Tibial nerve (tissue), 4 donors: ENCODE data around the gene IGSF10. TPM values are rescaled to one million over a fixed set of nuclear protein-coding genes. Genes with fewer than 3 reads are reported as not detected.
"Not testable (repeated sequence)": the region's sequence is repeated elsewhere in the genome, so short reads cannot be mapped to it uniquely, and the experiment has no call there.

Source experiments
- DNase-seq, 2 donors: peaks; one replicate each; pipeline ENCODE4 v3.0.0-alpha.2; 2019; ENCODE audit warnings: low spot score in 2 of 2
- H3K27ac ChIP-seq, 4 donors: fragments of 200-600 bp; sonication (generic) in 3 of 4; one replicate each; pipeline ENCODE4 v1.5.1; 2017 to 2019; ENCODE audit warnings: mild to moderate bottlenecking in 1 of 4
- H3K27me3 ChIP-seq, 2 donors: fragments of 200-600 bp; sonication (generic) in 1 of 2; one replicate each; pipeline versions ENCODE4 v1.5.1 to v1.6.0; 2017 to 2019
- H3K36me3 ChIP-seq, 3 donors: fragments of 200-600 bp; sonication (generic); one replicate each; pipeline ENCODE4 v1.5.1; 2018 to 2019
- H3K4me1 ChIP-seq, 4 donors: fragments of 200-600 bp; sonication (generic) in 3 of 4; one replicate each; pipeline ENCODE4 v1.5.1; 2017 to 2019
- H3K4me3 ChIP-seq, 4 donors: fragments of 200-600 bp; sonication (generic) in 3 of 4; one replicate each; pipeline ENCODE4 v1.5.1; 2017 to 2019; ENCODE audit warnings: mild to moderate bottlenecking in 1 of 4, moderate library complexity in 1 of 4
- H3K9me3 ChIP-seq, 4 donors: fragments of 200-600 bp; sonication (generic) in 3 of 4; one replicate each; pipeline ENCODE4 v1.5.1; 2017 to 2019
- CTCF ChIP-seq, 5 experiments: fragments of 200-600 bp in 3 of 5; fragments of 450-650 bp in 2 of 5; sonication (generic) in 3 of 5; IDR thresholded peaks; one replicate each; pipeline ENCODE4 v1.5.1; 2016 to 2019; ENCODE audit warnings: antibody characterized with exemption in 5 of 5, mild to moderate bottlenecking in 3 of 5, moderate library complexity in 2 of 5
- EP300 ChIP-seq, 2 donors: sonication (generic); formaldehyde crosslinking; IDR thresholded peaks; one replicate each; pipeline ENCODE4 v1.6.1; 2017; ENCODE audit warnings: antibody characterized with exemption in 2 of 2, mild to moderate bottlenecking in 1 of 2
- POLR2A ChIP-seq, 2 donors: fragments of 450-650 bp; IDR thresholded peaks; one replicate each; pipeline ENCODE4 v1.6.1; 2017; ENCODE audit warnings: antibody characterized with exemption in 2 of 2, mild to moderate bottlenecking in 2 of 2, moderate library complexity in 2 of 2
- WGBS, 2 donors: methylation state at CpG; one replicate each; pipeline ENCODE4 v1.1.5; 2018; 5-methylcytosine and 5-hydroxymethylcytosine counted together
- total RNA-seq, 4 donors: library from RNA; depleted of rRNA; stranded (reverse); fragments of >200 nt; gene quantifications; one replicate each; pipeline ENCODE4 v1.1.0, GENCODE V29; 2016

Gene IGSF10, protein sequence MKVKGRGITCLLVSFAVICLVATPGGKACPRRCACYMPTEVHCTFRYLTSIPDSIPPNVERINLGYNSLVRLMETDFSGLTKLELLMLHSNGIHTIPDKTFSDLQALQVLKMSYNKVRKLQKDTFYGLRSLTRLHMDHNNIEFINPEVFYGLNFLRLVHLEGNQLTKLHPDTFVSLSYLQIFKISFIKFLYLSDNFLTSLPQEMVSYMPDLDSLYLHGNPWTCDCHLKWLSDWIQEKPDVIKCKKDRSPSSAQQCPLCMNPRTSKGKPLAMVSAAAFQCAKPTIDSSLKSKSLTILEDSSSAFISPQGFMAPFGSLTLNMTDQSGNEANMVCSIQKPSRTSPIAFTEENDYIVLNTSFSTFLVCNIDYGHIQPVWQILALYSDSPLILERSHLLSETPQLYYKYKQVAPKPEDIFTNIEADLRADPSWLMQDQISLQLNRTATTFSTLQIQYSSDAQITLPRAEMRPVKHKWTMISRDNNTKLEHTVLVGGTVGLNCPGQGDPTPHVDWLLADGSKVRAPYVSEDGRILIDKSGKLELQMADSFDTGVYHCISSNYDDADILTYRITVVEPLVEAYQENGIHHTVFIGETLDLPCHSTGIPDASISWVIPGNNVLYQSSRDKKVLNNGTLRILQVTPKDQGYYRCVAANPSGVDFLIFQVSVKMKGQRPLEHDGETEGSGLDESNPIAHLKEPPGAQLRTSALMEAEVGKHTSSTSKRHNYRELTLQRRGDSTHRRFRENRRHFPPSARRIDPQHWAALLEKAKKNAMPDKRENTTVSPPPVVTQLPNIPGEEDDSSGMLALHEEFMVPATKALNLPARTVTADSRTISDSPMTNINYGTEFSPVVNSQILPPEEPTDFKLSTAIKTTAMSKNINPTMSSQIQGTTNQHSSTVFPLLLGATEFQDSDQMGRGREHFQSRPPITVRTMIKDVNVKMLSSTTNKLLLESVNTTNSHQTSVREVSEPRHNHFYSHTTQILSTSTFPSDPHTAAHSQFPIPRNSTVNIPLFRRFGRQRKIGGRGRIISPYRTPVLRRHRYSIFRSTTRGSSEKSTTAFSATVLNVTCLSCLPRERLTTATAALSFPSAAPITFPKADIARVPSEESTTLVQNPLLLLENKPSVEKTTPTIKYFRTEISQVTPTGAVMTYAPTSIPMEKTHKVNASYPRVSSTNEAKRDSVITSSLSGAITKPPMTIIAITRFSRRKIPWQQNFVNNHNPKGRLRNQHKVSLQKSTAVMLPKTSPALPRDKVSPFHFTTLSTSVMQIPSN (N-terminal part only)
- 1 to 10 TPM in 3 of 4 donors, under 1 TPM in 1; 0.44 to 3.1 (median 2.2) TPM for total RNA-seq

- peaks cover 0 to 15% of the 10 kb centered on the region in 2 donors for H3K27me3 ChIP-seq
- TF ChIP-seq EP300 (IDR thresholded peaks at IDR 0.05) = no peak
- TF ChIP-seq CTCF (IDR thresholded peaks at IDR 0.05) = no peak
- TF ChIP-seq POLR2A (IDR thresholded peaks at IDR 0.05) = no peak
- no peaks in the 10 kb centered on the region for H3K9me3 ChIP-seq
- no peaks in the 10 kb centered on the region for H3K36me3 ChIP-seq
- no peak within 1 kb of the TSS for H3K27ac ChIP-seq
- DNase-seq = no peak
- WGBS, 2 donors = 11 to 13% methylated on average over 32 to 40 of the region's 40 CpGs
- H3K4me1 ChIP-seq = peaks cover 0 to 11% (median 0%) of the 10 kb centered on the region in 4 donors
- peak within 1 kb of the TSS; percentile 22 to 52 (median 46) for H3K4me3 ChIP-seq
These were observed at the start of gene IGSF10 for GRCh38 chr3:151460774-151461450. Gene IGSF10, minus strand, starts transcription at chr3:151461061. Its CDS starts 2,352 bp downstream, at chr3:151458709.

GRCh38 chr3:151509468-151510135, 48.7 kb upstream of the IGSF10 start:
- not testable (repeated sequence) for H3K27me3 ChIP-seq, H3K36me3 ChIP-seq, DNase-seq, H3K27ac ChIP-seq, H3K4me1 ChIP-seq, H3K4me3 ChIP-seq
- 93 to 95% methylated on average over 3 to 11 of the region's 11 CpGs for WGBS, 2 donors
- peaks cover 0 to 20% (median 0%) of the 10 kb centered on the region in 4 donors for H3K9me3 ChIP-seq

DNA sequence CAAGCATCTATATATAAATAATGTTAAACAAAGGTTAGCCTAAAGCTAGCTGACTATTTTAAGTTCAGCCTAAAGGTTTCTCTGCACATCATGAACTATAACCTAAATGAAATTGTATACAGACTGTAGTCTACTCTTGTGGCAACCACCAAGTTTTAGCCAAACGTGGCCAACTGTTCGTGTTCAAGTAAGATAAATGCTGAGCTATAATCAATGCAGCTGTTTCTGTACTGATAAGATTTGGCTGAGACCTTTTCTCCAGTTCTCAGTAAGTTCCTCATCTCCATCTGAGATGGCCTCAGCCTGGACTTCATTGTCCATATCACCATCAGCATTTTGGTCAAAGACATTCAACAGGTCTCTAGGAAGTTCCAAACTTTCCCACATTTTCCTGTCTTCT, 43.7 kb upstream of the IGSF10 start:
- Histone ChIP-seq H3K9me3 (peaks cover 0 to 2% (median 0%) of the 10 kb centered on the region in 4 donors), H3K4me1 (no peaks in the 10 kb centered on the region), H3K4me3 (no peak overlapping the region), H3K27me3 (no peaks in the 10 kb centered on the region), H3K27ac (no peak overlapping the region), H3K36me3 (no peaks in the 10 kb centered on the region)
- 91 to 100% methylated on average over 2 of the region's 2 CpGs for WGBS, 2 donors
- no peak for DNase-seq
- TF ChIP-seq POLR2A (IDR thresholded peaks at IDR 0.05) (no peak), EP300 (IDR thresholded peaks at IDR 0.05) (no peak), CTCF (IDR thresholded peaks at IDR 0.05) (no peak)

DNA sequence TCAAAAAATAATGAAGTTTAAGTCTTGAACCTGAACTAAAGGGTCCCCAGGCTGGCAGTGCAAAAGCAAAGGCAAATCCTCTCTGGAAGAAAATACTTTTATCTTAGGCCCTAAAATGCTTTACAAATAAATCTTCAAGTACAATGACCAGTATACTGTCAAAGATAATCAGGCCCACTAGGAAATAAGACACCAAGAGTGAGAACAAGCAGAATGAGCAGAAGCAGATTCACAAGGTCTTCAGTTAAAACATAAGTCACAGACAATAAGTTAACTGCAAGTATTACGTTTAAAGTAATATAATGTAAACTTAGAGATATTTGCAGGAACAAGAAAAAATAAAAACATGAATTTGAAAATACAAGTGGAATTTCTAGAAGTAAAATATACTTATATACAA, 42.2 kb upstream of the IGSF10 start:
- 87 to 92% methylated on average over 1 of the region's 1 CpG for WGBS, 2 donors
- no peak for DNase-seq
- Histone ChIP-seq H3K36me3 (no peaks in the 10 kb centered on the region), H3K4me3 (no peak overlapping the region), H3K9me3 (no peaks in the 10 kb centered on the region), H3K4me1 (peaks cover 0 to 6% (median 0%) of the 10 kb centered on the region in 4 donors), H3K27me3 (no peaks in the 10 kb centered on the region), H3K27ac (no peak overlapping the region)
- TF ChIP-seq POLR2A (IDR thresholded peaks at IDR 0.05) (no peak), EP300 (IDR thresholded peaks at IDR 0.05) (no peak)

DNA sequence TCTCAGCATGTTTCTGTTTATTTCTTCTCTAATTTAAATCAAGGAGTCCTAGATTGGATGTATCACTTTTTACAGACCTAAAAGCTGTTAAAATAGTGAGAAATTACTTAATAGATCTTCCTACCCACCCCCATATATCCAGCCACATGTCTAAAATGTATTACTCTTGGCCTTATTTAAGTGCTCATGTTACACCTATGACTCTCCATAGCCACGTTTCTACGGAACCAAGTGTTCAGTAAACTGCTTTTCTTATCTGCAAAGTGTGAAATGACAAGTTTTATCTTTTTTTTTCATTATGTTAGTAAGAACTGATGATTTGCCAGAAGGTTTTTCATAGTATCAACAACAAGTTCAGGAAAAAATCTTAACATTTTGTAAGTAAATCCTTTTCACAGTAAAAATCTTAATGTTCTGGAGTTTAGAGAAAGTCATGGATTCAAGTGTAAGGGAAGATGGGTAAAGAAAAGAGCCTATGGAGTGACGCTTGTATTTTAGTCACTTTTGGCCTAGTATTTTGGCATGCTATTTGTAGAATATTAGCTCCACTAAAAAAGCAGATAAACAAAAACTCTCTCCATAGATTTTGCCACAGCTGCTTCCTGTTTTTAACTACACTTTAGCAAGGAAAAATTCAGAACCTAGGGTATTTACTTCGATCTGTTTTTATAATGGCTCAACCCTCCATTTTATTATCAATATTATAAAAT, 41.2 kb upstream of the IGSF10 start:
- H3K9me3 ChIP-seq = no peaks in the 10 kb centered on the region
- H3K4me3 ChIP-seq = no peak overlapping the region
- DNase-seq = no peak
- H3K27me3 ChIP-seq = no peaks in the 10 kb centered on the region
- TF ChIP-seq POLR2A (IDR thresholded peaks at IDR 0.05) (no peak), EP300 (IDR thresholded peaks at IDR 0.05) (no peak), CTCF (IDR thresholded peaks at IDR 0.05) (no peak)
- H3K36me3 ChIP-seq = no peaks in the 10 kb centered on the region
- H3K27ac ChIP-seq = peak overlapping the region in 2 of 4 donors; percentile 5 to 7
- H3K4me1 ChIP-seq = peaks cover 0 to 6% (median 0%) of the 10 kb centered on the region in 4 donors
- WGBS, 2 donors = 54 to 59% methylated on average over 4 of the region's 4 CpGs
